AG10803 (cell line): ENCODE results near the gene MAPK8IP3.

Source experiments
- DNase-seq: peaks from one replicate; pipeline ENCODE4 v3.0.0; 2010; ENCODE audit warnings: low read depth
- H3K4me3 ChIP-seq: 2 replicates; pipeline ENCODE4 v1.5.1; 2011; ENCODE audit warnings: mild to moderate bottlenecking, low read length, control low read depth
- CTCF ChIP-seq: conservative IDR thresholded peaks from 2 replicates; pipeline ENCODE4 v1.5.1; 2011; ENCODE audit warnings: mild to moderate bottlenecking, low read length, control low read depth, inconsistent platforms

Gene MAPK8IP3

GRCh38 chr16:1706386-1707192, 594 bp downstream of the MAPK8IP3 start:
- H3K4me3 ChIP-seq = peak overlapping the region; percentile 97
- TF ChIP-seq CTCF = no peak
- DNase-seq = no peak

- peak; percentile 44 for DNase-seq
- TF ChIP-seq CTCF = no peak; the same call in 1 of the 2 replicates
These were observed 1.3 kb downstream of the MAPK8IP3 start for GRCh38 chr16:1707193-1707790.

GRCh38 chr16:1708083-1708767, 2.2 kb downstream of the MAPK8IP3 start:
- peak overlapping the region; percentile 97 for H3K4me3 ChIP-seq
- TF ChIP-seq CTCF = no peak
- DNase-seq = no peak

More at GRCh38 chr16:1707193-1707790, 1.3 kb downstream of the MAPK8IP3 start:
- peak overlapping the region; percentile 97 for H3K4me3 ChIP-seq

GRCh38 chr16:1708768-1709180, 2.8 kb downstream of the MAPK8IP3 start:
- no peak for TF ChIP-seq CTCF
- DNase-seq = no peak
- H3K4me3 ChIP-seq = no peak overlapping the region

GRCh38 chr16:1709356-1709755, 3.4 kb downstream of the MAPK8IP3 start:
- DNase-seq = no peak
- H3K4me3 ChIP-seq = no peak overlapping the region
- TF ChIP-seq CTCF = no peak

- H3K4me3 ChIP-seq = no peak overlapping the region
- no peak for TF ChIP-seq CTCF
- no peak for DNase-seq
These were observed 5.0 kb downstream of the MAPK8IP3 start for GRCh38 chr16:1710811-1711507.
